ENCODE results near the gene MEF2A. TPM values are rescaled to one million over a fixed set of nuclear protein-coding genes. Genes with fewer than 3 reads are reported as not detected.

MEF2A gene
- total and polyA plus RNA-seq, 2 experiments from 2014 or later = 91.7 to 556 TPM

GRCh38 chr15:99764522-99764921 lies 198.7 kb downstream of the MEF2A start:
- H3K9me3 ChIP-seq (ENCODE audit: low read depth) = no peaks in the 10 kb centered on the region
- no peaks in the 10 kb centered on the region for H3K27me3 ChIP-seq
- no peak for TF ChIP-seq CTCF (IDR thresholded peaks at IDR 0.05; ENCODE audit: low read depth, low read length)
- H3K4me3 ChIP-seq = no peak overlapping the region
- DNase-seq (ENCODE audit: low read depth in 1 of 2, low spot score in 1 of 2) = no peak
- no peaks in the 10 kb centered on the region for H3K36me3 ChIP-seq
- no peak overlapping the region for H3K27ac ChIP-seq
- no peaks in the 10 kb centered on the region for H3K4me1 ChIP-seq (ENCODE audit: low read depth)

Other genes with a start within 250 kb of the MEF2A start
- gene LYSMD4, start 167.5 kb downstream of the MEF2A start, total RNA-seq = 21.2 and 21.9 TPM in 2 replicates
- 24.0 and 24.4 TPM in 2 replicates for gene LYSMD4, start 167.5 kb downstream of the MEF2A start, polyA plus RNA-seq

Data from cardiac muscle cell (in vitro differentiated cells and primary cell).